Measurements from ENCODE around the gene ARMH1. TPM values are rescaled to one million over a fixed set of nuclear protein-coding genes. Genes with fewer than 3 reads are reported as not detected.

The ARMH1 gene
- total and polyA plus RNA-seq, 9 donors, result 3.1 to 13.8 (median 5.7) TPM

DNA sequence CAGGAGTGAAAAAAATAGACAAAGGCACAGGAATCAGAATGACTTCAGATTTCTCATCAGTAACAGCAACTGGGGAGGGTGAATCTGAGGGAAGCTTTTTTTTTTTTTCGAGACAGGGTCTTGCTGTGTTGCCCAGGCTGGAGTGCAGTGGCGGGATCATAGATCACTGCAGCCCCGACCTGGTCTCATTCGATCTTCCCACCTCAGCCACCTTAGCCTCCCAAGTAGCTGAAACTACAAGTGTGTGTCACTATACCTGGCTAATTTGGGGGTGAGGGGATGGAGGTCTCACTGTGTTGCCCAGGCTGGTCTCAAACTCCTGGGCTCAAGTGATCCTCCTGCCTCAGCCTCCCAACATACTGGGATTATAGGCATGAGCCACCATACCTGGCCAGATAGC, 10.7 kb downstream of the ARMH1 start:
- intact Hi-C loops (cut with DNase I), result no loop called here
- Histone ChIP-seq H3K27ac (no peak overlapping the region), H3K4me3 (no peak overlapping the region), H3K9me3 (no peaks in the 10 kb centered on the region), H3K27me3 (no peaks in the 10 kb centered on the region), H3K36me3 (no peaks in the 10 kb centered on the region), H3K4me1 (ENCODE audit: insufficient read depth) (peaks cover 6% of the 10 kb centered on the region)
- 90 to 96% (median 92%) methylated on average over 4 of the region's 4 CpGs for WGBS, 3 donors
- TF ChIP-seq EP300 (IDR thresholded peaks at IDR 0.05), result no peak
- no peak for TF ChIP-seq POLR2A (IDR thresholded peaks at IDR 0.05)
- TF ChIP-seq, protein P1, sequence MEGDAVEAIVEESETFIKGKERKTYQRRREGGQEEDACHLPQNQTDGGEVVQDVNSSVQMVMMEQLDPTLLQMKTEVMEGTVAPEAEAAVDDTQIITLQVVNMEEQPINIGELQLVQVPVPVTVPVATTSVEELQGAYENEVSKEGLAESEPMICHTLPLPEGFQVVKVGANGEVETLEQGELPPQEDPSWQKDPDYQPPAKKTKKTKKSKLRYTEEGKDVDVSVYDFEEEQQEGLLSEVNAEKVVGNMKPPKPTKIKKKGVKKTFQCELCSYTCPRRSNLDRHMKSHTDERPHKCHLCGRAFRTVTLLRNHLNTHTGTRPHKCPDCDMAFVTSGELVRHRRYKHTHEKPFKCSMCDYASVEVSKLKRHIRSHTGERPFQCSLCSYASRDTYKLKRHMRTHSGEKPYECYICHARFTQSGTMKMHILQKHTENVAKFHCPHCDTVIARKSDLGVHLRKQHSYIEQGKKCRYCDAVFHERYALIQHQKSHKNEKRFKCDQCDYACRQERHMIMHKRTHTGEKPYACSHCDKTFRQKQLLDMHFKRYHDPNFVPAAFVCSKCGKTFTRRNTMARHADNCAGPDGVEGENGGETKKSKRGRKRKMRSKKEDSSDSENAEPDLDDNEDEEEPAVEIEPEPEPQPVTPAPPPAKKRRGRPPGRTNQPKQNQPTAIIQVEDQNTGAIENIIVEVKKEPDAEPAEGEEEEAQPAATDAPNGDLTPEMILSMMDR (IDR thresholded peaks at IDR 0.05), result no peak
- DNase-seq, result no peak

DNA sequence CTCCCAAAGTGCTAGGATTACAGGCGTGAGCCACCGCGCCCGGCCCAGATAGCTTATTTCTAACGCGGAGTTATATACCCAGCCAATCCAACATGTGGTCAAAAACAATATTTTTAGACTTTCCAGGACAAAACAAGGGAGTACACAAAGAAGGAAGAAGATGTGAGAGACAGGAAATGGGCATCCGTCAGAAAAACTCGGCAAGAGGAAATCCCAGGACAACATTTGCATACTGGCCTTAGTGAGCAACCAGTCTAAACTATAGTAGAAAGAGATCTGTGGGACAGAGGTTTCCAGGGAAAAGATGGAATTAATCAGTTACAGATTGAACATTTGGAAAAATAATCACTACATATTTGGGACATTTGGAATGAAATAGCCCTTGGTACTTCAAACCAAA, 11.4 kb downstream of the ARMH1 start:
- Histone ChIP-seq H3K27ac (no peak overlapping the region), H3K9me3 (no peaks in the 10 kb centered on the region), H3K4me3 (no peak overlapping the region), H3K36me3 (no peaks in the 10 kb centered on the region), H3K27me3 (no peaks in the 10 kb centered on the region), H3K4me1 (ENCODE audit: insufficient read depth) (peaks cover 6% of the 10 kb centered on the region)
- 47 to 73% (median 62%) methylated on average over 8 of the region's 8 CpGs for WGBS, 3 donors
- DNase-seq, result no peak
- TF ChIP-seq EP300 (IDR thresholded peaks at IDR 0.05) (no peak), POLR2A (IDR thresholded peaks at IDR 0.05) (no peak)
- TF ChIP-seq, protein P1 (IDR thresholded peaks at IDR 0.05), result no peak
- intact Hi-C loops (cut with DNase I), result no loop called here

DNA sequence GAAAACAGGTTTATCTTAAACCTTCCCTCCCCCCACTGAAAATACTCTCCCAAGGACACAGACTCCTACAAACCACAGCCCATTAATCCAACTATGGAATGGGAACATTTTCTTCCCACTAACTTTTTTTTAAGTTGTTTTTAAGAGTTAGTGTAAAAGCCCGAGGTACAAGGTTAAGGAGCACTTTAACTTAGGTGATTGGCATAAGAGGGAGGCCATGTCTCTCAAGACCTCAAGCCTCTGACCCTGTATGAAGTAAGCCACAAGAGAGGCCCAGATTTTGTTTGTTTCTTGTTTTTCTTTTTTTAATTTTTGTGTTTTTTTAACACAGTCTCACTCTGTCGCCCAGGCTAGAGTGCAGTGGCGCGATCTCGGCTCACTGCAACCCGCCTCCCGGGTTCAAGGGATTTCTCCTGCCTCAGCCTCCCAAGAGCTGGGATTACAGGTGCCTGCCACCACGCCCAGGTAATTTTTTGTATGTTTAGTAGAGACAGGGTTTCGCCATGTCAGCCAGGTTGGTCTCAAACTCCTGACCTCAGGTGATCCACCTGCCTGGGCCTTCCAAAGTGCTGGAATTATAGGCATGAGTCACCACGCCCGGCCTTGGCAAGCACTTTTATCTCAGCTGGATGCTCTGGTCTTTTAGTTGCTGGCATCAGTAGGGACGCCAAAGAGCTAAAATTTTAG, 14.4 kb downstream of the ARMH1 start:
- Histone ChIP-seq H3K27ac (peak overlapping the region; percentile 31 to 57), H3K27me3 (no peaks in the 10 kb centered on the region), H3K36me3 (no peaks in the 10 kb centered on the region), H3K9me3 (no peaks in the 10 kb centered on the region), H3K4me1 (ENCODE audit: insufficient read depth) (peaks cover 6% of the 10 kb centered on the region), H3K4me3 (no peak overlapping the region)
- TF ChIP-seq POLR2A (IDR thresholded peaks at IDR 0.05) (no peak), EP300 (IDR thresholded peaks at IDR 0.05) (no peak)
- TF ChIP-seq, protein P1 (IDR thresholded peaks at IDR 0.05), result no peak
- 27 to 48% (median 30%) methylated on average over 12 of the region's 12 CpGs for whole genome bisulfite sequencing, 3 donors
- intact Hi-C loops (cut with DNase I), result no loop called here
- DNase-seq, result peak; percentile 39 to 68 (median 54)

DNA sequence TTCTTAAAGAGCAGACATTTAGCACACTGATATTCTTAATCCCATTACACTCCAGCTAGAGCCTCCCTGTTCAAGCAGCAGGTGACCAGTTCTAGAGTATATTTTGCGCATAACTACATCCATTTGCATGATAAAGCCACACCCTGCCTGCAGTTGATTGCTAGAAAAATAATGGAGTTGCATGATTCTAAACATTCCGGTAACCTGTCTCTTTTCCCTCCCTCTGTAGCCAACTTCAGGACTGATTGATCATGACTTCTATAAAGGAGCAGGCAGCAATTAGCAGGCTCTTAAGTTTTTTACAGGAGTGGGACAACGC, 14.9 kb downstream of the ARMH1 start:
- DNase-seq, result no peak
- no peak overlapping the region for H3K4me3 ChIP-seq
- H3K27ac ChIP-seq, result peak overlapping the region in 1 of 2 donors; percentile 31
- intact Hi-C loops (cut with DNase I), result no loop called here
- no peaks in the 10 kb centered on the region for H3K27me3 ChIP-seq
- no peaks in the 10 kb centered on the region for H3K9me3 ChIP-seq
- H3K36me3 ChIP-seq, result no peaks in the 10 kb centered on the region
- peaks cover 6% of the 10 kb centered on the region for H3K4me1 ChIP-seq (ENCODE audit: insufficient read depth)
- 69 to 79% (median 72%) methylated on average over 3 of the region's 3 CpGs for WGBS, 3 donors
- no peak for TF ChIP-seq EP300 (IDR thresholded peaks at IDR 0.05)
- TF ChIP-seq, protein P1 (IDR thresholded peaks at IDR 0.05), result no peak
- no peak for TF ChIP-seq POLR2A (IDR thresholded peaks at IDR 0.05)

Data from ovary (tissue), 9 donors.